HFF-Myc (cell line): ENCODE measurements around the gene DIPK2A.

Experiments
- DNase-seq: peaks from one replicate; pipeline ENCODE4 v3.0.0-alpha.2; 2011; ENCODE audit warnings: low read depth; ENCODE audit errors: extremely low read depth
- H3K4me3 ChIP-seq: replicated peaks from 2 replicates; pipeline ENCODE4 v1.5.1; 2011; ENCODE audit warnings: low read depth, mild to moderate bottlenecking, control low read depth, low read length
- TF ChIP-seq, protein P1 (sequence below): IDR thresholded peaks from 2 replicates; pipeline ENCODE4 v1.5.1; 2012; ENCODE audit warnings: mild to moderate bottlenecking, low read depth, low read length, control low read depth; ENCODE audit errors: missing control alignments

DIPK2A gene

DNA sequence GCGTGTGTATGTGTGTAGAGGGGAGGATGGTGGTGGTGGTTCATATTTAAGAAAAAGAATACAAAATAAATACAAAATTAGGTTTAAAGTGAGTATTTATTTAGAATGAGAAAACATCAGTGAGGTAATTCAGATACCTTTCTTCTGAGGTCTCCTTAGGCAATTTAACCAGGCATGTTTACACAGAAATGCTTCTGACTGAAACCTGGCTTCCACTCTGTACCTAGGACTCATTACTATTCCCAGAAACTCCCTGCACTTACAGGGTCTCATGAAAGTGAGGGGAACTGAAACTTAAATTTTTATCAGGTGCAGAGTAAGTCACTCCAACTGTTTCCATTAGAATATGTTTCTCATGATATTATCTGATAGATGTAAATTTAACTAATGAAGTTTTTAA lies 10.3 kb upstream of the DIPK2A start:
- TF ChIP-seq, protein P1, sequence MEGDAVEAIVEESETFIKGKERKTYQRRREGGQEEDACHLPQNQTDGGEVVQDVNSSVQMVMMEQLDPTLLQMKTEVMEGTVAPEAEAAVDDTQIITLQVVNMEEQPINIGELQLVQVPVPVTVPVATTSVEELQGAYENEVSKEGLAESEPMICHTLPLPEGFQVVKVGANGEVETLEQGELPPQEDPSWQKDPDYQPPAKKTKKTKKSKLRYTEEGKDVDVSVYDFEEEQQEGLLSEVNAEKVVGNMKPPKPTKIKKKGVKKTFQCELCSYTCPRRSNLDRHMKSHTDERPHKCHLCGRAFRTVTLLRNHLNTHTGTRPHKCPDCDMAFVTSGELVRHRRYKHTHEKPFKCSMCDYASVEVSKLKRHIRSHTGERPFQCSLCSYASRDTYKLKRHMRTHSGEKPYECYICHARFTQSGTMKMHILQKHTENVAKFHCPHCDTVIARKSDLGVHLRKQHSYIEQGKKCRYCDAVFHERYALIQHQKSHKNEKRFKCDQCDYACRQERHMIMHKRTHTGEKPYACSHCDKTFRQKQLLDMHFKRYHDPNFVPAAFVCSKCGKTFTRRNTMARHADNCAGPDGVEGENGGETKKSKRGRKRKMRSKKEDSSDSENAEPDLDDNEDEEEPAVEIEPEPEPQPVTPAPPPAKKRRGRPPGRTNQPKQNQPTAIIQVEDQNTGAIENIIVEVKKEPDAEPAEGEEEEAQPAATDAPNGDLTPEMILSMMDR, result no peak
- DNase-seq, result no peak
- no peak overlapping the region for H3K4me3 ChIP-seq

- no peak for DNase-seq
- TF ChIP-seq, protein P1, result no peak
- no peak overlapping the region for H3K4me3 ChIP-seq
These were observed 7.7 kb upstream of the DIPK2A start for GRCh38 chr3:143963946-143964345.

- DNase-seq, result no peak
- H3K4me3 ChIP-seq, result peak overlapping the region; percentile 95
- TF ChIP-seq, protein P1, result no peak
These were observed 757 bp upstream of the DIPK2A start for GRCh38 chr3:143970773-143971358.

- TF ChIP-seq, protein P1, result no peak
- no peak for DNase-seq
- H3K4me3 ChIP-seq, result peak overlapping the region; percentile 95
These were observed 507 bp downstream of the DIPK2A start for GRCh38 chr3:143972155-143972504.

- DNase-seq, result no peak
- TF ChIP-seq, protein P1, result peak; percentile 50
These were observed 1.1 kb downstream of the DIPK2A start for GRCh38 chr3:143972505-143973258.

GRCh38 chr3:143973259-143974021 lies 1.8 kb downstream of the DIPK2A start:
- TF ChIP-seq, protein P1, result no peak
- H3K4me3 ChIP-seq, result peak overlapping the region; percentile 95
- DNase-seq, result peak; percentile 67

More at GRCh38 chr3:143972505-143973258, 1.1 kb downstream of the DIPK2A start:
- peak overlapping the region; percentile 95 for H3K4me3 ChIP-seq
